Left lung (tissue), 10 donors: ENCODE measurements around the gene GATA5. TPM values are rescaled to one million over a fixed set of nuclear protein-coding genes. Genes with fewer than 3 reads are reported as not detected.
A peak's percentile ranks its signal among the peaks of the same experiment; 100 is the strongest.

Source experiments
- ATAC-seq: fragments of 200-7000 bp; cut with Tn5 transposase; one replicate; pipeline ENCODE4 v1.9.1; 2020; ENCODE audit warnings: moderate library complexity
- DNase-seq, 4 donors: peaks; one replicate each; pipeline ENCODE4 v3.0.0-alpha.2; 2013 to 2020
- H3K27ac ChIP-seq, 2 donors: fragments of 200-600 bp; sonication (generic) in 1 of 2; one replicate each; pipeline versions ENCODE4 v1.5.0 to v1.8.0; 2020 to 2021
- H3K27me3 ChIP-seq, 2 donors: fragments of 200-600 bp; sonication (generic) in 1 of 2; one replicate each; pipeline versions ENCODE4 v1.5.0 to v1.8.0; 2020 to 2021
- H3K36me3 ChIP-seq, 2 donors: fragments of 200-600 bp; sonication (generic) in 1 of 2; one replicate each; pipeline versions ENCODE4 v1.5.0 to v1.8.0; 2020 to 2021
- H3K4me1 ChIP-seq, 2 donors: fragments of 200-600 bp; one replicate each; pipeline ENCODE4 v1.8.0; 2021
- H3K4me3 ChIP-seq, 2 donors: fragments of 200-600 bp; sonication (generic) in 1 of 2; one replicate each; pipeline versions ENCODE4 v1.5.0 to v1.8.0; 2020 to 2021; ENCODE audit warnings: mild to moderate bottlenecking in 1 of 2
- H3K9me3 ChIP-seq, 2 donors: fragments of 200-600 bp; sonication (generic) in 1 of 2; one replicate each; pipeline versions ENCODE4 v1.5.0 to v1.8.0; 2020 to 2021
- CTCF ChIP-seq, 2 donors: fragments of 200-600 bp; sonication (generic) in 1 of 2; IDR thresholded peaks; one replicate each; pipeline versions ENCODE4 v1.5.0 to v1.8.0; 2021; ENCODE audit warnings: antibody characterized with exemption in 2 of 2
- intact Hi-C, 2 donors: fragments of 100-400 bp; cut with DNase I; formaldehyde crosslinking; loops; one replicate each; pipeline versions ENCODE4 v1.11.2 to v1.14.2; 2022
- polyA plus RNA-seq, 6 donors: library from polyadenylated mRNA; unstranded; fragments of 120-200 nt; gene quantifications; one replicate each; pipeline ENCODE4 v1.2.1, GENCODE V29; 2013; ENCODE audit not compliant: insufficient read length in 6 of 6
- total RNA-seq, 2 donors: library from RNA; stranded (reverse); fragmentation: NEBNext Ultra II Directional; extraction: Animal tissue kit (Norgen Biotek cat#: 25700); gene quantifications; one replicate each; pipeline ENCODE4 v1.2.1, GENCODE V29; 2021
- donor health status: DM: no; HTN: yes; CAD: no.
- donor health status: DM: no; HTN: no; CAD: no.

The GATA5 gene
- total and polyA plus RNA-seq, 8 donors, result 0.84 to 45.8 (median 30.9) TPM

- Histone ChIP-seq H3K4me1 (peaks cover 0 to 34% of the 10 kb centered on the region in 2 donors), H3K9me3 (no peaks in the 10 kb centered on the region), H3K4me3 (no peak overlapping the region), H3K36me3 (no peaks in the 10 kb centered on the region), H3K27ac (no peak overlapping the region), H3K27me3 (peaks cover 72 to 97% of the 10 kb centered on the region in 2 donors)
- intact Hi-C loops, result no loop called here
- ATAC-seq, result no peak
- no peak for DNase-seq
- no peak for TF ChIP-seq CTCF (IDR thresholded peaks at IDR 0.05)
These were observed 2.1 kb upstream of the GATA5 start for GRCh38 chr20:62477669-62478455.

GRCh38 chr20:62476056-62476838 lies 452 bp upstream of the GATA5 start:
- Histone ChIP-seq H3K27me3 (peaks cover 55 to 97% of the 10 kb centered on the region in 2 donors), H3K4me3 (peak overlapping the region; percentile 15 to 25), H3K27ac (no peak overlapping the region), H3K36me3 (no peaks in the 10 kb centered on the region), H3K9me3 (no peaks in the 10 kb centered on the region), H3K4me1 (peaks cover 0 to 23% of the 10 kb centered on the region in 2 donors)
- intact Hi-C loops, result no loop called here
- DNase-seq (peak in 1 of 4 donors; percentile 71), ATAC-seq (peak; percentile 39)
- no peak for TF ChIP-seq CTCF (IDR thresholded peaks at IDR 0.05)

- intact Hi-C loops, result no loop called here
- Histone ChIP-seq H3K4me3 (peak overlapping the region; percentile 19 to 25), H3K27ac (no peak overlapping the region), H3K36me3 (no peaks in the 10 kb centered on the region), H3K27me3 (peaks cover 54 to 97% of the 10 kb centered on the region in 2 donors), H3K9me3 (no peaks in the 10 kb centered on the region), H3K4me1 (peaks cover 0 to 23% of the 10 kb centered on the region in 2 donors)
- DNase-seq, result no peak
- no peak for ATAC-seq
- no peak for TF ChIP-seq CTCF (IDR thresholded peaks at IDR 0.05)
These were observed 596 bp downstream of the GATA5 start for GRCh38 chr20:62475027-62475771.

- Histone ChIP-seq H3K4me1 (peaks cover 0 to 23% of the 10 kb centered on the region in 2 donors), H3K9me3 (no peaks in the 10 kb centered on the region), H3K36me3 (no peaks in the 10 kb centered on the region), H3K4me3 (peak overlapping the region; percentile 19 to 25), H3K27ac (no peak overlapping the region), H3K27me3 (peaks cover 58 to 99% of the 10 kb centered on the region in 2 donors)
- ATAC-seq (no peak), DNase-seq (no peak)
- intact Hi-C loops, result no loop called here
- no peak for TF ChIP-seq CTCF (IDR thresholded peaks at IDR 0.05)
These were observed 1.2 kb downstream of the GATA5 start for GRCh38 chr20:62474604-62475026.
